Measurements from ENCODE around the gene GINS1.

DNA sequence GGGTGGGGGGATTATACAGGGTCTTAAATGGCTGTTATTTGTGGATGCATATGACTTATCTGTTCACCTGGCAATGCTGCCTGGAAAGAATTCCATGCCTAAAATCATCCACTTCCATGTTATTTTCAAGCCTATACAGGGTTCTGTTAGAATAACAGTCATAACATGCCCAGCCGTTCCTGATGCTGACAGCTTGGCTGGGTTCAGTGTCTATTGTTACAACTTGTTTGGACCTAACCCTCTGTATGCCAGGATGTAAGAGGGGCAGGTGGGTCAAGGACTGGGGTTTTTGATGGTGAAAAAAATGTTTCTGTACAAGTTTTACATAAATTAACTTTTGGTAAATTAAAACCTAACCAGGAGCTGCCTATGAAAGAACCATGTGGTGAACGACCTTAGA, 79.8 kb downstream of the GINS1 start:
- TF ChIP-seq, protein P1, sequence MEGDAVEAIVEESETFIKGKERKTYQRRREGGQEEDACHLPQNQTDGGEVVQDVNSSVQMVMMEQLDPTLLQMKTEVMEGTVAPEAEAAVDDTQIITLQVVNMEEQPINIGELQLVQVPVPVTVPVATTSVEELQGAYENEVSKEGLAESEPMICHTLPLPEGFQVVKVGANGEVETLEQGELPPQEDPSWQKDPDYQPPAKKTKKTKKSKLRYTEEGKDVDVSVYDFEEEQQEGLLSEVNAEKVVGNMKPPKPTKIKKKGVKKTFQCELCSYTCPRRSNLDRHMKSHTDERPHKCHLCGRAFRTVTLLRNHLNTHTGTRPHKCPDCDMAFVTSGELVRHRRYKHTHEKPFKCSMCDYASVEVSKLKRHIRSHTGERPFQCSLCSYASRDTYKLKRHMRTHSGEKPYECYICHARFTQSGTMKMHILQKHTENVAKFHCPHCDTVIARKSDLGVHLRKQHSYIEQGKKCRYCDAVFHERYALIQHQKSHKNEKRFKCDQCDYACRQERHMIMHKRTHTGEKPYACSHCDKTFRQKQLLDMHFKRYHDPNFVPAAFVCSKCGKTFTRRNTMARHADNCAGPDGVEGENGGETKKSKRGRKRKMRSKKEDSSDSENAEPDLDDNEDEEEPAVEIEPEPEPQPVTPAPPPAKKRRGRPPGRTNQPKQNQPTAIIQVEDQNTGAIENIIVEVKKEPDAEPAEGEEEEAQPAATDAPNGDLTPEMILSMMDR (IDR thresholded peaks at IDR 0.05) = no peak
- TF ChIP-seq POLR2AphosphoS5 (IDR thresholded peaks at IDR 0.05) = no peak
- TF ChIP-seq POLR2A (IDR thresholded peaks at IDR 0.05) = no peak
- no peak for TF ChIP-seq EP300 (IDR thresholded peaks at IDR 0.05)
